Posterior vena cava (tissue), 2 donors: ENCODE measurements around the gene PGC. TPM values are rescaled to one million over a fixed set of nuclear protein-coding genes. Genes with fewer than 3 reads are reported as not detected.

Experiments
- DNase-seq: peaks from one replicate; pipeline ENCODE4 v3.0.0-alpha.2; 2020; ENCODE audit warnings: low spot score
- intact Hi-C, 2 donors: fragments of 100-400 bp; cut with DNase I; formaldehyde crosslinking; loops; one replicate each; pipeline versions ENCODE4 v1.14.1 to v1.14.2; 2022 to 2023
- total RNA-seq, 2 donors: library from RNA; stranded (reverse); fragmentation: NEBNext Ultra II Directional; extraction: Animal tissue kit (Norgen Biotek cat#: 25700); gene quantifications; one replicate each; pipeline ENCODE4 v1.2.1, GENCODE V29; 2021
- donor health status: DM: yes; HTN: yes; CAD: no.
- donor health status: DM: yes; HTN: yes; CAD: no.

The PGC gene
- total RNA-seq, 2 donors from 2014 or later, result not detected

GRCh38 chr6:41690541-41691330, 56.5 kb downstream of the PGC start:
- DNase-seq, result peak; percentile 75
- intact Hi-C loops, result no loop called here

- intact Hi-C loops, result no loop called here
These were observed 57.8 kb downstream of the PGC start for GRCh38 chr6:41689171-41690008.

DNA sequence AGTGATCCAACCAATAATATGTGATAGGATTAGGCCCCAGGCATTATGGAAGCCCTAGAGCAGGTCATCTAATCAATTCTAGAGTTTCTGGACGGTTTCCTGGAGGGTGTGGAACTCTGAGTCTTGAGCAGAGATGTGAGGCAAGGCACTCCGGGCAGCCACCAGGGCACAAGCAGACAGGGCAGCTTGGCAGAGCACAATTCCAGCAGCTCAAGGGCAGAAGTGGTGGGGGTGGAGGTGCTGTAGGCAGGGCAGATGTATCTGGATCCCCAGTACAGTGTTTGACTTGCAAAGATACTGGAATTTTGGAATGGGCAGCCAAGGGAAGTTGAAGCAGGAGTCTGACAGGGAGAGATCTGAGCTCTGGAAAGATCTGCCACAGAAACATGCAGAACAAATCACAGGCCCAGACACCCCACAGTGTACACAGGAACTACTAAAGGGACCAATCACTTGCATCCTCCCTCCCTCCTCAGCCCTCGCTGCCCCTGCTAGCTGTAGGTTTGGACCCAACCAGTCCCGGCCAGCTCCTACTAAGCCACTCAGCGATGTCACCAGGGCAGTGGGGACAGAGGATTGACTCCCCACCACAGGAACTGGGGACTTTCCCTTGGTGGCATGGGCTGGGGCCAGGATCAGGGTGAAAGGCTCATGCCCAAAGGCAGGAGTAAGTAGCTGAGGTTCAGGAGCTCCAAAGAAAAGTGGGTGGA, 58.8 kb downstream of the PGC start:
- peak; percentile 55 for DNase-seq
- intact Hi-C loops, result no loop called here

More at GRCh38 chr6:41689171-41690008, 57.8 kb downstream of the PGC start:
- peak; percentile 62 for DNase-seq

GRCh38 chr6:41687501-41688175, 59.6 kb downstream of the PGC start:
- DNase-seq, result peak; percentile 59
- intact Hi-C loops, result no loop called here

Other genes with a start within 250 kb of the PGC start
- gene FOXP4, start 201.0 kb downstream of the PGC start, total RNA-seq, result 10 to 100 TPM; 16.8 to 26.9 TPM
- gene MDFI, start 108.9 kb downstream of the PGC start, total RNA-seq, result 1 to 10 TPM; 5.4 to 6.5 TPM
- 10 to 100 TPM; 15.1 to 20.6 TPM for gene TFEB, start 11.8 kb downstream of the PGC start, total RNA-seq
- gene FRS3, start 32.5 kb upstream of the PGC start, total RNA-seq, result 1 to 10 TPM; 4.0 to 4.2 TPM
- gene PRICKLE4, start 33.4 kb upstream of the PGC start, total RNA-seq, result 1 to 10 TPM; 1.4 to 5.8 TPM
- gene TOMM6, start 40.3 kb upstream of the PGC start, total RNA-seq, result 100 to 1,000 TPM in 1 of 2 donors, 10 to 100 TPM in 1; 84.2 to 101 TPM
- gene USP49, start 148.0 kb upstream of the PGC start, total RNA-seq, result 1 to 10 TPM; 2.7 to 3.1 TPM
- gene MED20, start 173.7 kb upstream of the PGC start, total RNA-seq, result 10 to 100 TPM; 11.9 to 17.8 TPM
- gene BYSL, start 174.1 kb upstream of the PGC start, total RNA-seq, result 10 to 100 TPM; 12.7 to 16.8 TPM
- 10 to 100 TPM; 47.7 to 53.3 TPM for gene CCND3, start 194.4 kb upstream of the PGC start, total RNA-seq